ENCODE results near the gene PNLIPRP3.

Gene PNLIPRP3

DNA sequence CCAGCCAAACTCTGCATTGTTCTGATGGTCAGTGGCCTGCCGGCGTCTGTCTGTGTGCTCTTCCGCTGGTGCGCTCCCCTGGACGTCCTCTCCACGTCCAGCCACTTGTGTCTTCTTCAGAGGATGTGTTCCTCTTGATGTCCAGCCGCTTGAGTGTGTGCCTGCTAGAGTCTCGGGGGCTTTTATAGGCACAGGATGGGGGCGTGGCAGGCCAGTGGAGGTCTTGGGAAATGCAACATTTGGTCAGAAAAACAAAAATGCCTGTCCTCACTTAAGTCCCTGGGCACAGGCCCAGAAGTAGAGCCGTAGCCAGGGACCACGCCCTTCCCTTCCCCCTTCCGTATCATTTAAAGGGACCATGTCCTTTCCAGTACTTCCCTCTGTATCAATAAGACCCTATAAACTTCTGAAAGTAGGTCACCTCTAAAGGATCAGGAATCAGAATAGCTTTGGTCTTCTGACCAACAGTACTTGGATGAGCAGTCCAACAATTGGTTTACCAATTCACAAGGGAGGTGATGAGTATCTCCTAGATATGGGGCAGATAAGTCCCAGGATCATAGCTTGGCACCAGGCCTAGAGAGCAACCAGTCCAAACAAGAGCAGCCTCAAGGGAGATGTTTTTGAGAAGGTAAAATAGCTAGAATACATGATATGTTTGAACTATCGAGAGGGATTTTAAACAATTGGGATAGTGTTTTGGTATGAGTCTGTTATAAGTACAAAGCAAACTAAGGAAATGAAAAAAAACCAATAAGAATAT is 32.2 kb upstream of the PNLIPRP3 start:
- TF ChIP-seq CEBPB (IDR thresholded peaks at IDR 0.05): no peak
- no peak for TF ChIP-seq EP300 (IDR thresholded peaks at IDR 0.05; ENCODE audit: borderline replicate concordance)
- no peak for TF ChIP-seq RAD21 (IDR thresholded peaks at IDR 0.05; ENCODE audit: low read depth)
- TF ChIP-seq, protein P1, sequence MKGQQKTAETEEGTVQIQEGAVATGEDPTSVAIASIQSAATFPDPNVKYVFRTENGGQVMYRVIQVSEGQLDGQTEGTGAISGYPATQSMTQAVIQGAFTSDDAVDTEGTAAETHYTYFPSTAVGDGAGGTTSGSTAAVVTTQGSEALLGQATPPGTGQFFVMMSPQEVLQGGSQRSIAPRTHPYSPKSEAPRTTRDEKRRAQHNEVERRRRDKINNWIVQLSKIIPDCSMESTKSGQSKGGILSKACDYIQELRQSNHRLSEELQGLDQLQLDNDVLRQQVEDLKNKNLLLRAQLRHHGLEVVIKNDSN (IDR thresholded peaks at IDR 0.05): no peak
- TF ChIP-seq, protein P2, sequence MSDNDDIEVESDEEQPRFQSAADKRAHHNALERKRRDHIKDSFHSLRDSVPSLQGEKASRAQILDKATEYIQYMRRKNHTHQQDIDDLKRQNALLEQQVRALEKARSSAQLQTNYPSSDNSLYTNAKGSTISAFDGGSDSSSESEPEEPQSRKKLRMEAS (IDR thresholded peaks at IDR 0.05): no peak
- TF ChIP-seq TAF1 (IDR thresholded peaks at IDR 0.05; ENCODE audit: low read depth): no peak

DNA sequence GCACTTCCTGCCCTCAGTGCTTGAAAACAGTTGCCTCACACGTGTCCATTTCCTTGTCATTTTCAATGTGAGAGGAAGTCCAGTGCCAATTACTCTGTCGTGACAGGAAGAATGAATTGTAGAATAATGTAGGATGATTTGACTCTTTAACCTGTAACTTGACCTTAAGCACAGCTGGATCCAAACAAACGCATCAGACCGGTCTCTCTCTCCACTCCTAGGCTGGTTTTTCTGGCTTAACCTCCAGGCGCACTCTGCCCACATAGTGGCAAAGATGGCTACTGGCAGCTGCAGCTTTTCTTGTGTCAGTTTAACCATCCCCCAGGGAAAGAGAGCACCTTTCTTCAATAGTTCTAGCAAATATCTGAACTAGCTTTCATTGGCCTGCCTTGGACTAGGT is 29.4 kb upstream of the PNLIPRP3 start:
- TF ChIP-seq TAF1 (IDR thresholded peaks at IDR 0.05; ENCODE audit: low read depth) (no peak), TCF12 (IDR thresholded peaks at IDR 0.05; ENCODE audit: low read depth) (no peak), EGR1 (IDR thresholded peaks at IDR 0.05) (no peak), CEBPB (IDR thresholded peaks at IDR 0.05) (no peak), CREB1 (IDR thresholded peaks at IDR 0.05; ENCODE audit: low read depth) (no peak)
- TF ChIP-seq, protein P3, sequence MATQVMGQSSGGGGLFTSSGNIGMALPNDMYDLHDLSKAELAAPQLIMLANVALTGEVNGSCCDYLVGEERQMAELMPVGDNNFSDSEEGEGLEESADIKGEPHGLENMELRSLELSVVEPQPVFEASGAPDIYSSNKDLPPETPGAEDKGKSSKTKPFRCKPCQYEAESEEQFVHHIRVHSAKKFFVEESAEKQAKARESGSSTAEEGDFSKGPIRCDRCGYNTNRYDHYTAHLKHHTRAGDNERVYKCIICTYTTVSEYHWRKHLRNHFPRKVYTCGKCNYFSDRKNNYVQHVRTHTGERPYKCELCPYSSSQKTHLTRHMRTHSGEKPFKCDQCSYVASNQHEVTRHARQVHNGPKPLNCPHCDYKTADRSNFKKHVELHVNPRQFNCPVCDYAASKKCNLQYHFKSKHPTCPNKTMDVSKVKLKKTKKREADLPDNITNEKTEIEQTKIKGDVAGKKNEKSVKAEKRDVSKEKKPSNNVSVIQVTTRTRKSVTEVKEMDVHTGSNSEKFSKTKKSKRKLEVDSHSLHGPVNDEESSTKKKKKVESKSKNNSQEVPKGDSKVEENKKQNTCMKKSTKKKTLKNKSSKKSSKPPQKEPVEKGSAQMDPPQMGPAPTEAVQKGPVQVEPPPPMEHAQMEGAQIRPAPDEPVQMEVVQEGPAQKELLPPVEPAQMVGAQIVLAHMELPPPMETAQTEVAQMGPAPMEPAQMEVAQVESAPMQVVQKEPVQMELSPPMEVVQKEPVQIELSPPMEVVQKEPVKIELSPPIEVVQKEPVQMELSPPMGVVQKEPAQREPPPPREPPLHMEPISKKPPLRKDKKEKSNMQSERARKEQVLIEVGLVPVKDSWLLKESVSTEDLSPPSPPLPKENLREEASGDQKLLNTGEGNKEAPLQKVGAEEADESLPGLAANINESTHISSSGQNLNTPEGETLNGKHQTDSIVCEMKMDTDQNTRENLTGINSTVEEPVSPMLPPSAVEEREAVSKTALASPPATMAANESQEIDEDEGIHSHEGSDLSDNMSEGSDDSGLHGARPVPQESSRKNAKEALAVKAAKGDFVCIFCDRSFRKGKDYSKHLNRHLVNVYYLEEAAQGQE (IDR thresholded peaks at IDR 0.05; ENCODE audit: low read depth): no peak
- TF ChIP-seq, protein P2 (IDR thresholded peaks at IDR 0.05): no peak
- TF ChIP-seq, protein P1 (IDR thresholded peaks at IDR 0.05): no peak

DNA sequence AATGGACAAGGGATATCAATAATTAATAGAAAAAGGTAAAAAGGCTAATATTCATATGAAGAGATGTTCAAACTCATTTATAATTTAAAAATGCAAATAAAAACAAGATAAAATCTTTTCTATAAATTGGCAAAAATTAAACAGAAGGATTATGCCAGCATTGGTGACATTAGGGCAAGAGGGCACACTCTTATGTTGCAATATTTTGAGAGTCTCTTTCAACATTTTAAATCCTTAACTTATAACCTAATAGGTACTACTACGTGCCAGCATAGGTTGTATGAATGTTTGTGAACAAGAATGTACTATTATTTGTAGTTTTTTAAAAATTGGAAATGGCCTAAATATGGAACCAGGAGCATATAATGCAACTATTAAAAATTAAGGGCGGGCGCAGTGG is 24.8 kb upstream of the PNLIPRP3 start:
- TF ChIP-seq YY1 (IDR thresholded peaks at IDR 0.05; ENCODE audit: low read depth) (no peak), TEAD4 (IDR thresholded peaks at IDR 0.05) (no peak), CREB1 (IDR thresholded peaks at IDR 0.05; ENCODE audit: low read depth) (no peak), FOXM1 (IDR thresholded peaks at IDR 0.05; ENCODE audit: borderline replicate concordance, low read depth) (no peak), ZBTB7A (IDR thresholded peaks at IDR 0.05; ENCODE audit: low read depth) (no peak), EP300 (IDR thresholded peaks at IDR 0.05; ENCODE audit: borderline replicate concordance) (no peak), EGR1 (IDR thresholded peaks at IDR 0.05) (no peak), RAD21 (IDR thresholded peaks at IDR 0.05; ENCODE audit: low read depth) (no peak), NFIC (IDR thresholded peaks at IDR 0.05) (no peak)
- TF ChIP-seq, protein P1 (IDR thresholded peaks at IDR 0.05): no peak

DNA sequence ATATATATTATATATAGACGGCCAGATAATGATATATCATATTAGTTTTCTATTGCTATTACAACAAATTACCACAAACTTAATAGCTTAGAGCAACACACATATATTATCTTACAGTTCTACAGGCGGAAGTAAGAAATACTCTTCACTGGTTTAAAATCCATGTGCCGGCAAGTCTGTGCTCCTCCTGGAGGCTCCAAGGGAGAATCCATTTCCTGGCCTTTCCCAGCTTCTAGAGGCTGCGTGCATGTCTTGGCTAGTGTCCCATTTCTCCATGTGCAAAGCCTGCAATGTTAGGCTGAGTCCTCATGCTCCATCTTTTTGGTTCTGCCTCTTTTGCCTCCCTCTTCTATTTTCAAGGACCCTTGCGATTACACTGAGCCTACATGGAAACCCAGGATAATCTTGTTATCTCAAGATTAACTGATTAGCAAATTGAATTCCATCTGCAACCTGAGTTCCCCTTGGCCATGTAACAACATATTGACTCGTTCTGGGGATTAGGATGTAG is 23.9 kb upstream of the PNLIPRP3 start:
- TF ChIP-seq, protein P2 (IDR thresholded peaks at IDR 0.05): no peak
- TF ChIP-seq FOXM1 (IDR thresholded peaks at IDR 0.05; ENCODE audit: borderline replicate concordance, low read depth) (no peak), EP300 (IDR thresholded peaks at IDR 0.05; ENCODE audit: borderline replicate concordance) (no peak), TEAD4 (IDR thresholded peaks at IDR 0.05) (no peak), CREB1 (IDR thresholded peaks at IDR 0.05; ENCODE audit: low read depth) (no peak), TCF12 (IDR thresholded peaks at IDR 0.05; ENCODE audit: low read depth) (no peak), RAD21 (IDR thresholded peaks at IDR 0.05; ENCODE audit: low read depth) (no peak), ZBTB7A (IDR thresholded peaks at IDR 0.05; ENCODE audit: low read depth) (no peak), CEBPB (IDR thresholded peaks at IDR 0.05) (no peak), NFIC (IDR thresholded peaks at IDR 0.05) (no peak), EGR1 (IDR thresholded peaks at IDR 0.05) (no peak), YY1 (IDR thresholded peaks at IDR 0.05; ENCODE audit: low read depth) (no peak), TAF1 (IDR thresholded peaks at IDR 0.05; ENCODE audit: low read depth) (no peak)
- TF ChIP-seq, protein P3 (IDR thresholded peaks at IDR 0.05; ENCODE audit: low read depth): no peak
- TF ChIP-seq, protein P1 (IDR thresholded peaks at IDR 0.05): no peak

DNA sequence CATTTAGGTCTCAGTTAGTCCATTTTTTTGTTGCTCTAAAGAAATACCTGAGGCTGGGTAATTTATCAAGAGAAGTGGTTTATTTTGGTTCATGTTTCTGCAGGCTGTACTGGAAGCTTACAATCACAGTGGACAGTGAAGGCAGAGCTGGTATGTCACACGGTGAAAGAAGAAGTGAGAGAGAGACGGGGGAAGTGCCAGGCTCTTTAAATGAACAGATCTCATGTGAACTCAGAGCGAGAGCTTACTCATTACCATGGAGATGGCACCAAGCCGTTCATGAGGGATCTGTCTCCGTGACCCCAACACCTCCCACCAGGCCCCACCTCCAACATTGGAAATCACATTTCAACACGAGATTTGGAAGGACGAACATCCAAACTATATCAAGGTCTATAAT is 18.9 kb upstream of the PNLIPRP3 start:
- no peak for TF ChIP-seq CEBPB (IDR thresholded peaks at IDR 0.05)
- no peak for TF ChIP-seq NFIC (IDR thresholded peaks at IDR 0.05)
- no peak for TF ChIP-seq ZBTB7A (IDR thresholded peaks at IDR 0.05; ENCODE audit: low read depth)
- TF ChIP-seq YY1 (IDR thresholded peaks at IDR 0.05; ENCODE audit: low read depth): no peak
- TF ChIP-seq TEAD4 (IDR thresholded peaks at IDR 0.05): no peak
- no peak for TF ChIP-seq CREB1 (IDR thresholded peaks at IDR 0.05; ENCODE audit: low read depth)
- TF ChIP-seq EGR1 (IDR thresholded peaks at IDR 0.05): no peak
- TF ChIP-seq, protein P1 (IDR thresholded peaks at IDR 0.05): no peak
- TF ChIP-seq FOXM1 (IDR thresholded peaks at IDR 0.05; ENCODE audit: borderline replicate concordance, low read depth): no peak
- TF ChIP-seq TAF1 (IDR thresholded peaks at IDR 0.05; ENCODE audit: low read depth): no peak
- TF ChIP-seq RAD21 (IDR thresholded peaks at IDR 0.05; ENCODE audit: low read depth): no peak
- no peak for TF ChIP-seq EP300 (IDR thresholded peaks at IDR 0.05; ENCODE audit: borderline replicate concordance)
- TF ChIP-seq, protein P2 (IDR thresholded peaks at IDR 0.05): no peak
- TF ChIP-seq, protein P3 (IDR thresholded peaks at IDR 0.05; ENCODE audit: low read depth): no peak
- no peak for TF ChIP-seq TCF12 (IDR thresholded peaks at IDR 0.05; ENCODE audit: low read depth)
